Keratinocyte (primary cell): ENCODE results near the gene IQSEC2. TPM values are rescaled to one million over a fixed set of nuclear protein-coding genes. Genes with fewer than 3 reads are reported as not detected.

Source experiments
- DNase-seq: peaks from one replicate; pipeline ENCODE4 v3.0.0-alpha.2; 2011; ENCODE audit warnings: low read depth, missing footprints, low spot score
- FAIRE-seq: peaks from 2 replicates; lab custom pipeline; 2011; peaks lifted over from hg19 to GRCh38; lab: Jason Lieb, UNC
- H2AFZ ChIP-seq: 2 replicates; pipeline ENCODE4 v1.6.0; 2012; ENCODE audit warnings: low read length, control low read depth, inconsistent platforms; ENCODE audit not compliant: control insufficient read depth
- H3K27ac ChIP-seq: 2 replicates; pipeline ENCODE4 v1.5.1; 2011; ENCODE audit warnings: low read length; ENCODE audit not compliant: control insufficient read depth, insufficient read depth
- H3K27me3 ChIP-seq: 3 replicates; pipeline ENCODE4 v1.6.0; 2011; ENCODE audit warnings: low read length; ENCODE audit not compliant: control insufficient read depth, insufficient read depth; ENCODE audit errors: extremely low read depth
- H3K36me3 ChIP-seq, 2 experiments: 2 replicates in 1 of 2; 3 replicates in 1 of 2; pipeline ENCODE4 v1.5.1; 2011; ENCODE audit warnings: low read length in 2 of 2, mild to moderate bottlenecking in 1 of 2; ENCODE audit not compliant: control insufficient read depth in 2 of 2, insufficient read depth in 2 of 2; ENCODE audit errors: extremely low read depth in 1 of 2
- H3K4me1 ChIP-seq: 3 replicates; pipeline ENCODE4 v1.5.1; 2011; ENCODE audit warnings: low read length; ENCODE audit not compliant: control insufficient read depth, insufficient read depth; ENCODE audit errors: extremely low read depth
- H3K4me2 ChIP-seq: 3 replicates; pipeline ENCODE4 v1.6.0; 2011; ENCODE audit warnings: low read depth, low read length; ENCODE audit not compliant: control insufficient read depth, insufficient read depth; ENCODE audit errors: extremely low read depth
- H3K4me3 ChIP-seq, 3 experiments: fragments of 200-600 bp in 1 of 3; sonication (generic) in 1 of 3; 2 replicates in 2 of 3; 3 replicates in 1 of 3; pipeline ENCODE4 v1.5.1; 2011 to 2016; ENCODE audit warnings: low read length in 3 of 3, mild to moderate bottlenecking in 3 of 3, control low read depth in 2 of 3, inconsistent platforms in 1 of 3, low read depth in 1 of 3, mixed read lengths in 1 of 3, mixed run types in 1 of 3, moderate library complexity in 1 of 3; ENCODE audit not compliant: control insufficient read depth in 2 of 3, insufficient read depth in 2 of 3; ENCODE audit errors: extremely low read depth in 1 of 3
- H3K79me2 ChIP-seq: 2 replicates; pipeline ENCODE4 v1.6.0; 2012; ENCODE audit warnings: low read length; ENCODE audit not compliant: control insufficient read depth, insufficient read depth
- H3K9ac ChIP-seq: 3 replicates; pipeline ENCODE4 v1.6.0; 2011; ENCODE audit warnings: low read length; ENCODE audit not compliant: control insufficient read depth, insufficient read depth; ENCODE audit errors: extremely low read depth
- H3K9me1 ChIP-seq: 3 replicates; pipeline ENCODE4 v1.6.0; 2011; ENCODE audit warnings: low read length; ENCODE audit not compliant: control insufficient read depth, insufficient read depth; ENCODE audit errors: extremely low read depth
- H3K9me3 ChIP-seq: 2 replicates; pipeline ENCODE4 v1.5.1; 2012; ENCODE audit warnings: low read depth, low read length; ENCODE audit not compliant: control insufficient read depth
- H4K20me1 ChIP-seq: 3 replicates; pipeline ENCODE4 v1.6.0; 2011; ENCODE audit warnings: low read length; ENCODE audit not compliant: control insufficient read depth, insufficient read depth; ENCODE audit errors: extremely low read depth
- CTCF ChIP-seq, 3 experiments: IDR thresholded peaks in 1 of 3; conservative IDR thresholded peaks in 1 of 3; optimal IDR thresholded peaks in 1 of 3; 2 replicates in 2 of 3; 3 replicates in 1 of 3; pipeline versions ENCODE3 to v1.5.1; 2011; ENCODE audit warnings: low read length in 3 of 3, mild to moderate bottlenecking in 3 of 3, moderate library complexity in 2 of 3, control low read depth in 1 of 3, inconsistent platforms in 1 of 3; ENCODE audit not compliant: insufficient read depth in 2 of 3; ENCODE audit errors: extremely low read depth in 1 of 3
- EZH2 ChIP-seq: IDR thresholded peaks from one replicate; pipeline ENCODE4 v1.6.1; 2012; ENCODE audit warnings: inconsistent platforms, mild to moderate bottlenecking, low read length, moderate library complexity
- dilution Hi-C: fragments of 300-500 bp; cut with MboI; formaldehyde crosslinking; loops from one replicate; pipeline ENCODE4 v1.7.0; 2020; ENCODE audit warnings: low sequenced_read_pairs; ENCODE audit not compliant: extremely low pct_ligation_motif_present
- polyA plus RNA-seq, 5 experiments: library from polyadenylated mRNA; depleted of rRNA in 3 of 5; stranded (reverse) in 3 of 5; stranded (forward) in 1 of 5; unstranded in 1 of 5; fragments of >200 nt; gene quantifications; 1 replicate in 1 of 5; 2 replicates in 3 of 5; 3 replicates in 1 of 5; pipeline versions ENCODE4 v1.2.1 to v1.2.3, GENCODE V29; 2011 to 2012; ENCODE audit warnings: missing spikeins in 2 of 5, low read depth in 1 of 5, low replicate concordance in 1 of 5

Gene IQSEC2
- polyA plus RNA-seq, 1 donor (not counting 4 experiments of a cell fraction or from before 2014, with no cell fraction given) = 4.7 TPM

- H3K4me1 ChIP-seq = no peaks in the 10 kb centered on the region
- H3K4me3 ChIP-seq = no peak overlapping the region
- no peak overlapping the region for H3K27ac ChIP-seq
- no peaks in the 10 kb centered on the region for H4K20me1 ChIP-seq
- dilution Hi-C loops = no loop called here
- FAIRE-seq = no peak
- no peaks in the 10 kb centered on the region for H3K9me1 ChIP-seq
- no peak overlapping the region for H3K9ac ChIP-seq
- H3K9me3 ChIP-seq = no peaks in the 10 kb centered on the region
- no peak for TF ChIP-seq CTCF (optimal IDR thresholded peaks at IDR 0.05 in 1 of 3, IDR thresholded peaks at IDR 0.05 in 1 of 3, conservative IDR thresholded peaks at IDR 0.05 in 1 of 3; ENCODE audit: extremely low read depth in 1 of 3, insufficient read depth in 2 of 3, low read length in 3 of 3)
- no peak for TF ChIP-seq EZH2
- H3K36me3 ChIP-seq = no peaks in the 10 kb centered on the region
- H3K4me2 ChIP-seq = no peak overlapping the region
- H3K79me2 ChIP-seq = no peaks in the 10 kb centered on the region
- DNase-seq = no peak
- no peak overlapping the region for H2AFZ ChIP-seq
- H3K27me3 ChIP-seq = no peaks in the 10 kb centered on the region
Observed at GRCh38 chrX:53234484-53234883, 46.9 kb downstream of the IQSEC2 start.

- dilution Hi-C loops = no loop called here
- Histone ChIP-seq H4K20me1 (no peaks in the 10 kb centered on the region), H3K4me3 (no peak overlapping the region), H3K79me2 (no peaks in the 10 kb centered on the region), H3K9me3 (no peaks in the 10 kb centered on the region), H3K4me1 (no peaks in the 10 kb centered on the region), H3K27ac (no peak overlapping the region), H3K4me2 (no peak overlapping the region), H3K9me1 (no peaks in the 10 kb centered on the region), H3K27me3 (no peaks in the 10 kb centered on the region), H3K36me3 (no peaks in the 10 kb centered on the region), H2AFZ (no peak overlapping the region), H3K9ac (no peak overlapping the region)
- TF ChIP-seq CTCF (optimal IDR thresholded peaks at IDR 0.05 in 1 of 3, IDR thresholded peaks at IDR 0.05 in 1 of 3, conservative IDR thresholded peaks at IDR 0.05 in 1 of 3; ENCODE audit: extremely low read depth in 1 of 3, insufficient read depth in 2 of 3, low read length in 3 of 3) (no peak), EZH2 (no peak)
- FAIRE-seq = no peak
- no peak for DNase-seq
Observed at GRCh38 chrX:53233536-53233935, 47.8 kb downstream of the IQSEC2 start.
